ENCODE data around the gene KRTAP10-11.
"Not testable (repeated sequence)": the region's sequence is repeated elsewhere in the genome, so short reads cannot be mapped to it uniquely, and the experiment has no call there.

The KRTAP10-11 gene

DNA sequence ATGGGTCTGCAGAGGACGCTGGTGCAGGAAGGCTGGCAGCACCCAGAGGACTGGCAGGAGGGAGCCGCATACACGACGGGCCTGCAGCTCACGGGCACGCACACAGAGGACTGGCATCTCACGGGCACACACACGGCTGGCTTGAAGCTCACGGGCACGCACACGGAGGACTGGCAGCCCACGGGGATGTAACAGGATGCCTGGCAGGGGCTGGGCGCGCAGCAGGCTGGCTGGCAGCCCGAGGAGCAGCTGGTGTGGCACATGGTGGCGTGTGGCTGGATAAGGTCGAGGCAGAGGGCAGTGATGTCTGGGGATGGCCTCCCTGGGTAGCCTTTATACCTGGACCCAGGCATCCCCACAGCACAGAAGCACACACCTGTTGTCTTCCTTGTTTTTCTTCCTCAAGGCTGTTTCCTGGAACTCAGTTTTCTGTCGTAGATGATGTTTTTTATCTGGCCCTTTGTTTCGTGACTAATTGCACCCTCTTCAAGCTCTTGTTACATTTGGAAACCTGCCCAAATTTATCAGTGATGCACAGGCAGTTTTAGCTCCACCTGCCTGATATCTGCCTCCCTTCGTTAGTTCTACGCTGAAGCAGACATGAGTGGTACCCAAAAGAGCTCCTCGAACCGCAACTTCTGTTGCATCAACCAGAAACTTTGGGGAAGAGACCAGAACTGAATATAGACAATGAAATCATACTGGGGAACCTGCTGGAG, 35.8 kb downstream of the KRTAP10-11 start, which contains the start of gene KRTAP12-1:
Gene KRTAP12-1 (minus strand): TSS at position 303 of the 719 bp plus-strand sequence. CDS start 40 bp downstream, at position 263.
- no peak for TF ChIP-seq CTCF (conservative IDR thresholded peaks at IDR 0.05)
- H3K27ac ChIP-seq, result no peak within 1 kb of the TSS

DNA sequence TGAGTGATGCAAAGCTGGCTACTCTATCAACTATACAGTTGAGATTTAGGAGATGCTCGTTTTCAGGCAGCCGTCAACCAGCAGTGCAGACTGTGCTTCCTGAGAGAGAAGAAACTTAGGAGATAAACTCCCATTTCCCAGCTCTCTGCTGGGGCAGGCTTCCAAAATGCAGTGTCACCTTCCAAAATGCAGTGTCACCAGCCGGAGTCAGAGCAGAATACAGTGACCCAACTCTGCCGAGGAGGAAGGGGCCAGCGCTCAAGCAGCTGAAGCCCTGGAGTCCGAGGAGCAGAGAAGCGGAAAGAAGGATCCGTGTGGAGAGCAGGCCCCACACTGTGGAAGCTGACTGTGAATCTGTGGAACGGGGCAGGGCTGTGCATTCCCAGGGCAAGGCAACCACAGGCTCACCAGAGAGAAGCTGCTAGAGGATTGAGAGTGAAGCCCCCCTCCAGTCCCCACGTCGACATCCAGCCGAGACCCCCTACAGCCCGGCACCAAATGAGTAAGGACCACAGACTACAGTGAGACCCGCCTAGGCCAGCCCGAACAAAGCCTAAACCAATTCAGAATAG, 36.5 kb downstream of the KRTAP10-11 start:
- no peak for TF ChIP-seq CTCF (conservative IDR thresholded peaks at IDR 0.05)
- no peak overlapping the region for H3K27ac ChIP-seq

DNA sequence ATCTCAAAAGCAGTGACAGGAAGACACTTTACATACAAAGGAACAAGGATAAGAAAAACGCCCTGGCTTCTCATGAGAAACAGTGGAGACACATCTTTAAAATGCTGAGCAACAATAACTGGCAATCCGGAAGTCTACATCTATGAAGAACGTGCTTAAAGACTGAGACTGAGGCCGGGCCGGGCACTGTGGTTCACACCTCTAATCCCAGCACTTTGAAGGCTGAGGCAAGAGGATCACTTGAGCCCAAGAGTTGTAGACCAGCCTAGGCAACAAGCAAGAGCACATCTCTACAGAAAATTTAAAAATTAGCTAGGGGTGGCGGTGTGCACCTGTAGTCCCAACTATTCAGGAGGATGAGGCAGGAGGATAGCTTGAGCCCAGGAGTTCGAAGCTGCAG, 37.9 kb downstream of the KRTAP10-11 start:
- no peak overlapping the region for H3K27ac ChIP-seq
- TF ChIP-seq CTCF (conservative IDR thresholded peaks at IDR 0.05), result no peak

DNA sequence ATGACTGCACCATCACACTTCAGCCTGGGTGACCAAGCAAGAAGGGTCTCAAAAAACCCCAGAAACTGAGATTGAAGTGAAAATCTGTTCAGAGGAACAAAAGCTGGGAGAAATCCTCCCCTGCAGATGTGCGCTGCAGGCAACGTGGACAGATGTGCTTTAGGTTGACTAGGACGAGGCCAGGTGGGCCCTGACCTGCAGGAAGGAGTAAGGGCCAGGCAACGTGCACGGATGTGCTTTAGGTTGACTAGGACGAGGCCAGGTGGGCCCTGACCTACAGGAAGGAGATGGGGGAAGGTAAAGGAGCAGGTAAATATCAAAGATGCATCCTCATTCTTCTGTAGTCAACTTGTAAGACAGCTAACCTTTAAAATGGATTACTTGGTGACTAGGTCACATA, 38.3 kb downstream of the KRTAP10-11 start:
- TF ChIP-seq CTCF (conservative IDR thresholded peaks at IDR 0.05), result no peak
- no peak overlapping the region for H3K27ac ChIP-seq

DNA sequence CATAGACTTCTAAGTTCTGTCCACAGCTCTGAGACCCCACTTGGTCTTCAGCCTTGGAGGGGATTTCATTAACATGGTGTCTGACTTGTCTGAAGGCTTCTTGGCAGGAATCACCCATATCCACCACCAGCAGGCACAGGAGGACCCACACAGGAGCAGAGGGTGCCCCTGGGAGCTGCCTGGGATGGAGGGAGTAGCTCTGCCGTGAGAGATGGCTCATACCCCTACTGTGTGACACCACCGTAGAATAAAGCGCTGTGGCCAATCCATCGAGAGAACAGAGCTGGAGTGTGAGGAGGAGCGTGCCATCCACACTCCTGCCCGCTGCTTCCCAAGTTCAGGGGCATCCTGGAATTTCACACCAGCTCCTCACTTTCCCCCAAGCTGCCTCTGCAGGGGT, 38.8 kb downstream of the KRTAP10-11 start:
- not testable (repeated sequence) for H3K27ac ChIP-seq

GRCh38 chr21:44686000-44686781, 40.0 kb downstream of the KRTAP10-11 start:
- TF ChIP-seq CTCF (conservative IDR thresholded peaks at IDR 0.05), result no peak
- H3K27ac ChIP-seq, result no peak overlapping the region

DNA sequence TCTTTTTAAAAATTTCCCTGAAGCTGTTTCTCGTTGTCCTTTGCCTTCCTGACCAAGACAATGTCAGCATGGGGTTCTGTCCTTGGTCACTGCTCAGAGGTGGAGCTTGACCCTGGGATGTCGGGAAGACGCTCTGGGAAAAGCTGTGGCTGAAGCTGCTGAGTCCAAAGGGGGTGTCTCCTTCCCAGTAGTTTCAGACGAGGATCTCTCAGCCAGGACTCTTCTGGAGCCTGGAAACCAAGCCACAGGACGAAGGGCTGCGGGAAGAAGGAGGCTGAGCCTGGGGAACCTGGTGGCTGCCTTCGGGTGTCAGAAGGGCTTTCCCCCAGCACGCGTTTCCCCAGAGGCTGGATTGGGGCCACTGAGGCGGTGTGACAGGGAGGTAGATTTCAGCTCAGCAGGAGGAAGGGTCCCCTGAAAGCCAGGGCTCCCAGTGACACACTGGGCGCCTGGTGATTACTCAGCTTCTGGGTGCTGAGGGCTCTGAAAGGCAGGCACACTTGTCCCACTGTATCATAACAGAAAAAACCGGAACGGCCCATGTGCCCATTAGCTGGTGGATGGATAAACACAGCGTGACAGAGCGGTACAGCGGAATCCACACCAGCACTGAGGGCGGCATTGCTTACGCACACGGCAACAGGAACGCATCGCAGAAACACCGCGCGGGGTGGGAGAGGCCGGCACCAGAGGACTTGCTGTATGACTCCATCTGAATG, 40.8 kb downstream of the KRTAP10-11 start:
- TF ChIP-seq CTCF (conservative IDR thresholded peaks at IDR 0.05), result no peak
- no peak overlapping the region for H3K27ac ChIP-seq

Data from VCaP (cell line).